Transverse colon (tissue), 4 donors: ENCODE results near the gene RASAL2.

Experiments
- CTCF ChIP-seq, 5 experiments: fragments of 200-600 bp in 3 of 5; fragments of 450-650 bp in 2 of 5; sonication (generic) in 3 of 5; IDR thresholded peaks; 1 replicate in 2 of 5; 2 replicates in 3 of 5; pipeline ENCODE4 v1.5.1; 2016 to 2017; ENCODE audit warnings: antibody characterized with exemption in 5 of 5, inconsistent platforms in 3 of 5, mild to moderate bottlenecking in 2 of 5, moderate library complexity in 1 of 5
- EP300 ChIP-seq: sonication (generic); formaldehyde crosslinking; IDR thresholded peaks from one replicate; pipeline ENCODE4 v1.6.1; 2017; ENCODE audit warnings: antibody characterized with exemption, low read depth
- POLR2A ChIP-seq: fragments of 450-650 bp; IDR thresholded peaks from one replicate; pipeline ENCODE4 v1.6.1; 2016; ENCODE audit warnings: antibody characterized with exemption, mild to moderate bottlenecking, moderate library complexity
- POLR2AphosphoS5 ChIP-seq, 3 donors: sonication (generic); formaldehyde crosslinking; IDR thresholded peaks; one replicate each; pipeline ENCODE4 v1.6.1; 2016; ENCODE audit warnings: antibody characterized with exemption in 3 of 3

- TF ChIP-seq CTCF (IDR thresholded peaks at IDR 0.05), result no peak
- no peak for TF ChIP-seq POLR2A
- TF ChIP-seq POLR2AphosphoS5 (IDR thresholded peaks at IDR 0.05), result no peak
- no peak for TF ChIP-seq EP300
These were observed 394.5 kb downstream of the RASAL2 start for GRCh38 chr1:178488393-178488792.
